ENCODE data around the gene SLC17A9.
"Not testable (repeated sequence)": the region's sequence is repeated elsewhere in the genome, so short reads cannot be mapped to it uniquely, and the experiment has no call there.

Gene SLC17A9

GRCh38 chr20:62956387-62957135 lies 4.1 kb downstream of the SLC17A9 start:
- DNase-seq (ENCODE audit: low spot score): no peak

GRCh38 chr20:62957136-62958117 lies 4.9 kb downstream of the SLC17A9 start:
- DNase-seq (ENCODE audit: low spot score): no peak

- DNase-seq (ENCODE audit: low spot score): no peak
Measured at GRCh38 chr20:62958388-62959100, 6.0 kb downstream of the SLC17A9 start.

GRCh38 chr20:62959101-62959971 lies 6.8 kb downstream of the SLC17A9 start:
- no peak for DNase-seq (ENCODE audit: low spot score)

GRCh38 chr20:62959998-62960436 lies 7.5 kb downstream of the SLC17A9 start:
- DNase-seq (ENCODE audit: low spot score): no peak

- DNase-seq (ENCODE audit: low spot score): not testable (repeated sequence)
Measured at GRCh38 chr20:62960446-62961309, 8.2 kb downstream of the SLC17A9 start.

GRCh38 chr20:62961310-62961783 lies 8.8 kb downstream of the SLC17A9 start:
- DNase-seq (ENCODE audit: low spot score): no peak

- no peak for DNase-seq (ENCODE audit: low spot score)
Measured at GRCh38 chr20:62961799-62962198, 9.3 kb downstream of the SLC17A9 start.

GRCh38 chr20:62962221-62962879 lies 9.8 kb downstream of the SLC17A9 start:
- DNase-seq (ENCODE audit: low spot score): no peak

GRCh38 chr20:62962891-62963613 lies 10.5 kb downstream of the SLC17A9 start:
- DNase-seq (ENCODE audit: low spot score): no peak

GRCh38 chr20:62963614-62964397 lies 11.3 kb downstream of the SLC17A9 start:
- DNase-seq (ENCODE audit: low spot score): no peak

GRCh38 chr20:62964700-62965099 lies 12.2 kb downstream of the SLC17A9 start:
- no peak for DNase-seq (ENCODE audit: low spot score)

GRCh38 chr20:62965363-62965771 lies 12.9 kb downstream of the SLC17A9 start:
- no peak for DNase-seq (ENCODE audit: low spot score)

- DNase-seq (ENCODE audit: low spot score): no peak
Measured at GRCh38 chr20:62966212-62967148, 14.0 kb downstream of the SLC17A9 start.

- no peak for DNase-seq (ENCODE audit: low spot score)
Measured at GRCh38 chr20:62967149-62967501, 14.6 kb downstream of the SLC17A9 start.

- no peak for DNase-seq (ENCODE audit: low spot score)
Measured at GRCh38 chr20:62967628-62968351, 15.3 kb downstream of the SLC17A9 start.

Measured in hematopoietic multipotent progenitor cell treated with erythropoietin and hydrocortisone succinate and interleukin-3 and kit ligand, for 15 days (in vitro differentiated cells).